Neural crest cell (in vitro differentiated cells): ENCODE results near the gene SLC2A5. TPM values are rescaled to one million over a fixed set of nuclear protein-coding genes. Genes with fewer than 3 reads are reported as not detected.

Source experiments
- DNase-seq: peaks from one replicate; pipeline ENCODE4 v3.0.0; 2021; ENCODE audit warnings: low read depth, mixed read lengths, low spot score
- H3K27ac Mint-ChIP-seq: one replicate; pipeline ENCODE4 v1.8.0; 2021; ENCODE audit warnings: mild to moderate bottlenecking, mixed read lengths; ENCODE audit not compliant: unreplicated experiment
- H3K27me3 Mint-ChIP-seq: 2 replicates; pipeline ENCODE4 v1.8.0; 2021; ENCODE audit warnings: low read depth, mild to moderate bottlenecking, mixed read lengths
- H3K36me3 Mint-ChIP-seq: 2 replicates; pipeline ENCODE4 v1.8.0; 2021; ENCODE audit warnings: low read depth, mild to moderate bottlenecking, mixed read lengths
- H3K4me1 Mint-ChIP-seq: 2 replicates; pipeline ENCODE4 v1.8.0; 2021; ENCODE audit warnings: mixed read lengths
- H3K4me3 Mint-ChIP-seq: one replicate; pipeline ENCODE4 v1.8.0; 2021; ENCODE audit warnings: mild to moderate bottlenecking, mixed read lengths
- H3K9me3 Mint-ChIP-seq: 2 replicates; pipeline ENCODE4 v1.8.0; 2021; ENCODE audit warnings: mixed read lengths
- CTCF ChIP-seq: fragments of 200-600 bp; sonication (generic); conservative IDR thresholded peaks from 2 replicates; pipeline ENCODE4 v1.5.0; 2021; ENCODE audit warnings: antibody characterized with exemption, mild to moderate bottlenecking
- total RNA-seq: library from RNA; stranded (reverse); gene quantifications from 2 replicates; pipeline ENCODE4 v1.2.1, GENCODE V29; 2021

The SLC2A5 gene
- total RNA-seq, 1 donor from 2014 or later = not detected

DNA sequence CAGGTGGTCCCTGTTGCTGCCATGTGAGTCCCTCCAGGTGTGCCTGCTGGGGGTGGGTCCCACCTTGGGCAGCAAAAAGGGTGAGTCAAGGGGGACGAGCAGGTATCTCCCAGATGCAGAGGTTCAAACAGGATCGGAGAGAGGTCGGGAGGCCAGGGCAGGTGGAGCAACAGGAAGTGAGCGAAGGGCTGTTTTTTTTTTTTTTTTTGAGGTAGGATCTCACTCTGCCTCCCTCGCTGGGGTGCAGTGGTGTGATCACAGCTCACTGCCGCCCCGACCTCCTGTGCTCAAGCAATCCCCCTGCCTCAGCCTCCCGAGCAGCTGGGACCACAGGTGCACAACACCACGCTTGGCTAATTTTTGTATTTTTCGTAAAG lies 82.6 kb downstream of the SLC2A5 start:
- Mint-ChIP-seq H3K4me3 (no peak overlapping the region), H3K36me3 (no peaks in the 10 kb centered on the region), H3K9me3 (no peaks in the 10 kb centered on the region), H3K27ac (no peak overlapping the region), H3K27me3 (no peaks in the 10 kb centered on the region), H3K4me1 (peaks cover 5% of the 10 kb centered on the region)
- no peak for TF ChIP-seq CTCF
- no peak for DNase-seq

GRCh38 chr1:8985915-8986813 lies 83.3 kb downstream of the SLC2A5 start:
- no peak for TF ChIP-seq CTCF

More at GRCh38 chr1:8985915-8986813, 83.3 kb downstream of the SLC2A5 start:
- H3K27ac Mint-ChIP-seq = no peak overlapping the region
- no peaks in the 10 kb centered on the region for H3K9me3 Mint-ChIP-seq
- DNase-seq = no peak
- no peaks in the 10 kb centered on the region for H3K27me3 Mint-ChIP-seq
- no peak overlapping the region for H3K4me3 Mint-ChIP-seq
- H3K36me3 Mint-ChIP-seq = no peaks in the 10 kb centered on the region
- peaks cover 5% of the 10 kb centered on the region for H3K4me1 Mint-ChIP-seq

Other genes starting within 250 kb of the SLC2A5 start
- 1,269 and 1,339 TPM in 2 replicates for gene ENO1, start 190.9 kb downstream of the SLC2A5 start, total RNA-seq
- gene CA6, start 123.8 kb downstream of the SLC2A5 start, total RNA-seq = not detected in 2 replicates
- not detected in 2 replicates for gene SLC2A7, start 43.2 kb downstream of the SLC2A5 start, total RNA-seq
- gene GPR157, start 59.5 kb upstream of the SLC2A5 start, total RNA-seq = 1.3 and 1.9 TPM in 2 replicates
- 23.4 and 23.9 TPM in 2 replicates for gene H6PD, start 165.1 kb upstream of the SLC2A5 start, total RNA-seq
- gene SPSB1, start 223.3 kb upstream of the SLC2A5 start, total RNA-seq = 1.3 and 1.8 TPM in 2 replicates